Trophoblast cell (in vitro differentiated cells and primary cell): ENCODE results near the gene NRK.

ENCODE experiments used
- DNase-seq, 2 donors: peaks; one replicate each; pipeline ENCODE4 v3.0.0-alpha.2; 2016
- H2AFZ ChIP-seq: 2 replicates; pipeline ENCODE4 v1.6.1; 2013; ENCODE audit warnings: low read length, moderate library complexity, mild to moderate bottlenecking; ENCODE audit not compliant: insufficient read depth, poor library complexity
- H2AK5ac ChIP-seq: 2 replicates; pipeline ENCODE4 v1.6.1; 2013; ENCODE audit warnings: mild to moderate bottlenecking, low read length
- H2BK120ac ChIP-seq: 2 replicates; pipeline ENCODE4 v1.6.1; 2013; ENCODE audit warnings: low read length, mild to moderate bottlenecking, moderate library complexity; ENCODE audit not compliant: insufficient read depth, poor library complexity
- H2BK12ac ChIP-seq: 2 replicates; pipeline ENCODE4 v1.6.1; 2013; ENCODE audit warnings: mild to moderate bottlenecking, low read length, moderate library complexity
- H2BK5ac ChIP-seq: 2 replicates; pipeline ENCODE4 v1.6.1; 2013; ENCODE audit warnings: low read length, low read depth, moderate library complexity, mild to moderate bottlenecking; ENCODE audit not compliant: poor library complexity
- H3K14ac ChIP-seq: 2 replicates; pipeline ENCODE4 v1.6.1; 2013; ENCODE audit warnings: mild to moderate bottlenecking, low read length
- H3K18ac ChIP-seq: 2 replicates; pipeline ENCODE4 v1.6.1; 2013; ENCODE audit warnings: mild to moderate bottlenecking, low read length
- H3K23ac ChIP-seq: 2 replicates; pipeline ENCODE4 v1.6.1; 2013; ENCODE audit warnings: low read length
- H3K27ac ChIP-seq: 2 replicates; pipeline ENCODE4 v1.5.1; 2013; ENCODE audit warnings: low read depth, mild to moderate bottlenecking, inconsistent platforms, low read length, moderate library complexity
- H3K27me3 ChIP-seq: 2 replicates; pipeline ENCODE4 v1.6.1; 2013; ENCODE audit warnings: inconsistent platforms, mild to moderate bottlenecking, low read length, moderate library complexity; ENCODE audit not compliant: insufficient read depth
- H3K36me3 ChIP-seq, 2 experiments: 1 replicate in 1 of 2; 2 replicates in 1 of 2; pipeline ENCODE4 v1.6.1; 2013; ENCODE audit warnings: low read length in 2 of 2, mild to moderate bottlenecking in 2 of 2, moderate library complexity in 1 of 2; ENCODE audit not compliant: insufficient read depth in 2 of 2, control insufficient read depth in 1 of 2
- H3K4ac ChIP-seq: 2 replicates; pipeline ENCODE4 v1.6.1; 2013; ENCODE audit warnings: low read depth, mild to moderate bottlenecking, low read length, moderate library complexity
- H3K4me1 ChIP-seq, 2 experiments: 1 replicate in 1 of 2; 2 replicates in 1 of 2; pipeline ENCODE4 v1.6.1; 2013; ENCODE audit warnings: low read length in 2 of 2, mild to moderate bottlenecking in 2 of 2, moderate library complexity in 1 of 2; ENCODE audit not compliant: insufficient read depth in 2 of 2, control insufficient read depth in 1 of 2
- H3K4me2 ChIP-seq: 2 replicates; pipeline ENCODE4 v1.6.1; 2013; ENCODE audit warnings: inconsistent platforms, mild to moderate bottlenecking, low read length, moderate library complexity
- H3K4me3 ChIP-seq: 2 replicates; pipeline ENCODE4 v1.5.1; 2013; ENCODE audit warnings: mild to moderate bottlenecking, low read depth, low read length, inconsistent platforms
- H3K79me1 ChIP-seq: one replicate; pipeline ENCODE4 v1.6.1; 2013; ENCODE audit warnings: low read length
- H3K79me2 ChIP-seq: 2 replicates; pipeline ENCODE4 v1.6.1; 2013; ENCODE audit warnings: low read length, mild to moderate bottlenecking; ENCODE audit not compliant: control insufficient read depth, insufficient read depth, poor library complexity
- H3K9ac ChIP-seq: 2 replicates; pipeline ENCODE4 v1.6.1; 2013; ENCODE audit warnings: mild to moderate bottlenecking, low read length
- H3K9me3 ChIP-seq: 2 replicates; pipeline ENCODE4 v1.6.1; 2013; ENCODE audit warnings: low read depth, mild to moderate bottlenecking, control low read depth, inconsistent platforms, low read length; ENCODE audit not compliant: insufficient read depth
- H4K12ac ChIP-seq: 2 replicates; pipeline ENCODE4 v1.6.1; 2013; ENCODE audit warnings: low read depth, mild to moderate bottlenecking, low read length, moderate library complexity
- H4K8ac ChIP-seq: 2 replicates; pipeline ENCODE4 v1.6.1; 2013; ENCODE audit warnings: low read depth, mild to moderate bottlenecking, low read length, moderate library complexity
- H4K91ac ChIP-seq: one replicate; pipeline ENCODE4 v1.6.1; 2013; ENCODE audit warnings: low read depth, mild to moderate bottlenecking, low read length, moderate library complexity
- WGBS: extraction: QIAGEN DNeasy Blood & Tissue Kit; methylation state at CpG from one replicate; pipeline ENCODE4 v1.1.7; 2013; ENCODE audit warnings: missing lambda C conversion rate; ENCODE audit not compliant: insufficient read length, insufficient coverage; ENCODE audit errors: extremely low coverage; 5-methylcytosine and 5-hydroxymethylcytosine counted together

Gene NRK

GRCh38 chrX:105894721-105895120, 72.4 kb downstream of the NRK start:
- Histone ChIP-seq H3K9ac (no peak overlapping the region), H3K4me3 (no peak overlapping the region), H3K18ac (no peak overlapping the region), H3K27me3 (no peaks in the 10 kb centered on the region), H3K27ac (no peak overlapping the region), H3K4me1 (no peaks in the 10 kb centered on the region), H3K79me1 (no peaks in the 10 kb centered on the region), H2BK120ac (no peak overlapping the region), H3K14ac (no peak overlapping the region), H2BK12ac (no peak overlapping the region), H3K79me2 (no peaks in the 10 kb centered on the region), H3K9me3 (no peaks in the 10 kb centered on the region), H3K36me3 (no peaks in the 10 kb centered on the region), H4K91ac (no peak overlapping the region), H2AK5ac (no peak overlapping the region), H2AFZ (no peak overlapping the region), H4K12ac (no peak overlapping the region), H3K4ac (no peak overlapping the region), H3K4me2 (no peak overlapping the region), H3K23ac (no peak overlapping the region), H2BK5ac (no peak overlapping the region), H4K8ac (no peak overlapping the region)
- DNase-seq, result no peak

- no peak overlapping the region for H3K4me2 ChIP-seq
- H3K23ac ChIP-seq, result no peak overlapping the region
- H3K9ac ChIP-seq, result no peak overlapping the region
- DNase-seq, result peak; percentile 75 to 93
- H3K79me2 ChIP-seq, result no peaks in the 10 kb centered on the region
- H3K27me3 ChIP-seq, result no peaks in the 10 kb centered on the region
- no peaks in the 10 kb centered on the region for H3K79me1 ChIP-seq
- no peak overlapping the region for H2BK5ac ChIP-seq
- H2BK12ac ChIP-seq, result no peak overlapping the region
- H2BK120ac ChIP-seq, result no peak overlapping the region
- no peak overlapping the region for H4K12ac ChIP-seq
- no peak overlapping the region for H3K4me3 ChIP-seq
- no peaks in the 10 kb centered on the region for H3K9me3 ChIP-seq
- H3K18ac ChIP-seq, result no peak overlapping the region
- no peak overlapping the region for H4K91ac ChIP-seq
- peaks cover 7 to 8% of the 10 kb centered on the region in 2 experiments for H3K36me3 ChIP-seq
- no peak overlapping the region for H3K27ac ChIP-seq
- H3K4ac ChIP-seq, result no peak overlapping the region
- H3K4me1 ChIP-seq, result no peaks in the 10 kb centered on the region
- H3K14ac ChIP-seq, result no peak overlapping the region
- no peak overlapping the region for H2AK5ac ChIP-seq
- no CpG with 5 or more reads among the region's 8 CpGs for WGBS
- H2AFZ ChIP-seq, result no peak overlapping the region
- H4K8ac ChIP-seq, result no peak overlapping the region
Observed at GRCh38 chrX:105909576-105909975, 87.2 kb downstream of the NRK start.

- no peak overlapping the region for H2AFZ ChIP-seq
- no peak overlapping the region for H2AK5ac ChIP-seq
- H3K4me3 ChIP-seq, result no peak overlapping the region
- no peak overlapping the region for H3K18ac ChIP-seq
- H2BK12ac ChIP-seq, result no peak overlapping the region
- no peaks in the 10 kb centered on the region for H3K27me3 ChIP-seq
- DNase-seq, result peak; percentile 8 to 80
- no peak overlapping the region for H3K27ac ChIP-seq
- H3K79me1 ChIP-seq, result no peaks in the 10 kb centered on the region
- peaks cover 7 to 8% of the 10 kb centered on the region in 2 experiments for H3K36me3 ChIP-seq
- WGBS, result no CpG with 5 or more reads among the region's 3 CpGs
- no peaks in the 10 kb centered on the region for H3K4me1 ChIP-seq
- no peak overlapping the region for H4K8ac ChIP-seq
- no peak overlapping the region for H3K4ac ChIP-seq
- no peak overlapping the region for H3K14ac ChIP-seq
- no peak overlapping the region for H3K4me2 ChIP-seq
- H2BK120ac ChIP-seq, result no peak overlapping the region
- no peak overlapping the region for H3K9ac ChIP-seq
- H2BK5ac ChIP-seq, result no peak overlapping the region
- no peaks in the 10 kb centered on the region for H3K79me2 ChIP-seq
- H4K91ac ChIP-seq, result peak overlapping the region; percentile 24
- no peaks in the 10 kb centered on the region for H3K9me3 ChIP-seq
- no peak overlapping the region for H4K12ac ChIP-seq
- no peak overlapping the region for H3K23ac ChIP-seq
Observed at GRCh38 chrX:105910563-105911105, 88.3 kb downstream of the NRK start.

- H3K79me1 ChIP-seq, result no peaks in the 10 kb centered on the region
- H4K8ac ChIP-seq, result no peak overlapping the region
- no peak overlapping the region for H3K23ac ChIP-seq
- H2BK5ac ChIP-seq, result no peak overlapping the region
- no peak overlapping the region for H3K4me3 ChIP-seq
- H2BK120ac ChIP-seq, result no peak overlapping the region
- no peak overlapping the region for H4K12ac ChIP-seq
- DNase-seq, result no peak
- no peak overlapping the region for H2BK12ac ChIP-seq
- H3K4ac ChIP-seq, result no peak overlapping the region
- no peak overlapping the region for H4K91ac ChIP-seq
- WGBS, result no CpG with 5 or more reads among the region's 3 CpGs
- no peak overlapping the region for H3K18ac ChIP-seq
- H3K27me3 ChIP-seq, result no peaks in the 10 kb centered on the region
- peaks cover 0 to 2% of the 10 kb centered on the region in 2 experiments for H3K36me3 ChIP-seq
- no peak overlapping the region for H3K14ac ChIP-seq
- no peaks in the 10 kb centered on the region for H3K9me3 ChIP-seq
- H2AFZ ChIP-seq, result no peak overlapping the region
- no peak overlapping the region for H2AK5ac ChIP-seq
- no peak overlapping the region for H3K4me2 ChIP-seq
- H3K79me2 ChIP-seq, result no peaks in the 10 kb centered on the region
- no peaks in the 10 kb centered on the region for H3K4me1 ChIP-seq
- no peak overlapping the region for H3K9ac ChIP-seq
- no peak overlapping the region for H3K27ac ChIP-seq
Observed at GRCh38 chrX:105945266-105945665, 122.9 kb downstream of the NRK start.
